Subcutaneous adipose tissue (tissue), 4 donors: ENCODE data around the gene VAV2. TPM values are rescaled to one million over a fixed set of nuclear protein-coding genes. Genes with fewer than 3 reads are reported as not detected.

Experiments
- total RNA-seq, 4 donors: library from RNA; depleted of rRNA; stranded (reverse); fragments of >200 nt; gene quantifications; one replicate each; pipeline ENCODE4 v1.1.0, GENCODE V29; 2016
- TF ChIP-seq, protein P1 (sequence below): fragments of 450-650 bp; IDR thresholded peaks from one replicate; pipeline ENCODE4 v1.5.1; 2016; ENCODE audit warnings: low read depth, mild to moderate bottlenecking, control low read depth, antibody characterized with exemption, moderate library complexity

VAV2 gene
- total RNA-seq, 4 donors from 2014 or later: 3.6 to 6.8 (median 4.8) TPM

DNA sequence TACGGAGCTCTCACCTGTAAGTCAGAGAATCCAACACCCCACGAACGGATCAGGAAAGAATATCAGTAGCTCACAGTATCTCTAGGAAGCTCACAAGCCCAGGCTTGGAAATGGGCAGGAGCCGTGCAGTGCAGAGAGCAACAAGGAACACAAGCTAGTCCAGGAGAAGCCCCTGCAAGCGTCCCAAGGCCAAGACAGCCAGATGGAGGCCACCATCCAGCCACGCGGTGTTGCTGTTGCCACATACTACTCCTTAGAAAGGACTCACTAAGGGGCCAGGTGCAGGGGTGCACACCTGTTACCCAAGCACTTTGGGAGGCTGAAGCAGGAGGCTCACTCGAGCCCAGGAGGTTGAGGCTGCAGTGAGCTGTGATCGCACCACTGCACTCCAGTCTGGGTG lies 15.4 kb upstream of the VAV2 start:
- TF ChIP-seq, protein P1, sequence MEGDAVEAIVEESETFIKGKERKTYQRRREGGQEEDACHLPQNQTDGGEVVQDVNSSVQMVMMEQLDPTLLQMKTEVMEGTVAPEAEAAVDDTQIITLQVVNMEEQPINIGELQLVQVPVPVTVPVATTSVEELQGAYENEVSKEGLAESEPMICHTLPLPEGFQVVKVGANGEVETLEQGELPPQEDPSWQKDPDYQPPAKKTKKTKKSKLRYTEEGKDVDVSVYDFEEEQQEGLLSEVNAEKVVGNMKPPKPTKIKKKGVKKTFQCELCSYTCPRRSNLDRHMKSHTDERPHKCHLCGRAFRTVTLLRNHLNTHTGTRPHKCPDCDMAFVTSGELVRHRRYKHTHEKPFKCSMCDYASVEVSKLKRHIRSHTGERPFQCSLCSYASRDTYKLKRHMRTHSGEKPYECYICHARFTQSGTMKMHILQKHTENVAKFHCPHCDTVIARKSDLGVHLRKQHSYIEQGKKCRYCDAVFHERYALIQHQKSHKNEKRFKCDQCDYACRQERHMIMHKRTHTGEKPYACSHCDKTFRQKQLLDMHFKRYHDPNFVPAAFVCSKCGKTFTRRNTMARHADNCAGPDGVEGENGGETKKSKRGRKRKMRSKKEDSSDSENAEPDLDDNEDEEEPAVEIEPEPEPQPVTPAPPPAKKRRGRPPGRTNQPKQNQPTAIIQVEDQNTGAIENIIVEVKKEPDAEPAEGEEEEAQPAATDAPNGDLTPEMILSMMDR: no peak

DNA sequence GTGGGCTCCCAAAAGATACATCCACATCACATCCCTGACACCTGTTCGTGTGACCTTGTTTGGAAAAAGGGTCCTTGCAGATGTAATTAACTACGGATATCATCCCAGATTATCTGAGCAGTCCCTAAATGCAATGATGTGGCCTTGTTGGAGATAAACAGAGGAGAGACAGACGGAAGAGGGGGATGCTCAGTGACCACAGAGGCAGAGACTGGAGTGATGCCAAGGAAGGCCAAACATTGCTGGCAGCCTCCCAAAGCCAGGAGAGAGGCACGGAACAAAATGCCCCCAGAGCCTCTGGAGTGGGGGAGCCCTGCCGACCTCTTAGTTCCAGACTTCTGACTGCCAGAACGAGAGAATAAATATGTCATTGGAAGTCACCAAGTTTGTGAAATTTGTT lies 15.0 kb upstream of the VAV2 start:
- TF ChIP-seq, protein P1: no peak

DNA sequence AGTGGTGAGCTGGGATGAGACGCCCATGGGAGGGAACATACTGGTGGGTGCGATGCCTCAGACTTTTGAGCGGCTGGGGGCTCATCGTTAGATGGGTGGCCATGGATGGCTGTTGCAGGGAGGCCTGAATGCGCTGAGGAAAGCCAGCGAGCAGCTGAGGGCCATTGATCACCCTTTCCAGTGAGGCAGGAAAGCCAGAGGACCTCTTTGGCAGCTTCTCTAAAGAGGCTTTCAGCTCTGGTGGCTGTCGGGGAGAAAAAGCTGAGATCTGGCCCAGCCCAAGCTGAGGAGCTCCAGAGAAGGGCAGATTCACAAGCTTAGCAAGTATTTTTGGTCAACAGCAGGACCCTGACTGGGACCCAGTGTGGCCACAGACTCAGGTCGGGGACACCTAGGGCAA lies 13.3 kb upstream of the VAV2 start:
- TF ChIP-seq, protein P1: no peak

DNA sequence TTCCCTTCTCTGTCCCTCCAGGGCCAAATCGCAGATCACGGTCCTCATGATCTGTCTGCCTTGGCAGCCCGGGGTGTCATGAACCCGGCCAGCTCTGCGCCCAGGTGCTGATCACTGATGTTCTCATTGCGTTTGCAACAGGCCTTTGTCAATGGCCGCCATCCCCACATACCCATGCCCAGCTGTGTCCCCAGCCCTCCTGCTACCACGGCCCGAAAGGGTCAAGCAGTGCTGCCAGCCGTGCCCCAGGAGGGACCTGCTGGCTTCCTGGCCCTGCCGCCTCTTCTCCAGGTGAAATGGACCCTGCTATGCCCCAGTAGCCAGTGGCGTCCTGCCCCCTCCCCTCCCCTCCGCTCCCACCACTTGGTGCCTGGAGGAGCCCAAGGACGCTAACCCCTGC lies 12.8 kb upstream of the VAV2 start:
- TF ChIP-seq, protein P1: no peak

DNA sequence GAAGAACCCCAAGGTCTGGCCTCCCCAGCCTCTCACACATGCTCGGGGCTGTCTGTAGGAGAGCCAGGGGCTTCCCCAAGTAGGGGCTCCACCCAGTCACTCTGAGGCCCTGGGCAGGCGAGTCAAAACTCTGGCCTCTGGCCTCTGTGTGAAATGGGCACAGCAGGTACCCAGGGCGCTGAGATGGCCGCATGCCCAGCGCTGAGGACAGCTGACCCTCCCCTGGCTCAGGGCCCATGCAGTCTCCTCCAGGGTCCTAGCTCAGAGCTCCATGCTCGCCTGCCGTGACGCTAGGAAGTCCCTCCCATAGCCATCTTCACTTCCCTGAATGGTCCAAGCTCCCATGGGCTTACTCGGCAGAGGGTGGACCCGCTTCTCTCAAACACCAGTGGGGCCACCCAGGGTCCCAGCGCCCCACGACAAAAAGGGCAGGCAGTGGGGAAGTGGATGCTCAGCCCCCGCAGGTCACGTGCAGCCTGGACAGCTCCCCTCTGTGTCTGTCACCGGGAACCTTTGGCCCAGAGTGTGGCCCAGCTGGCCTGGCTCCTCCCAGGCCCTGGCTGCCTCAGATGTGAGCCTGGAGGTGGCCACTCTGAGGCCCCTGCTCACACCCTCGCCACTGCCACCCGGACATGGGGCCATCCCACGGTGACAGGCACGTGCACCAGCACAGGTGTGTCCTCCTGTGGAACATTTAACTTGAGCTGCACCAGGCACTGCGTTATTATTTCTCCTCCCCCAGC lies 12.2 kb upstream of the VAV2 start:
- TF ChIP-seq, protein P1: no peak

DNA sequence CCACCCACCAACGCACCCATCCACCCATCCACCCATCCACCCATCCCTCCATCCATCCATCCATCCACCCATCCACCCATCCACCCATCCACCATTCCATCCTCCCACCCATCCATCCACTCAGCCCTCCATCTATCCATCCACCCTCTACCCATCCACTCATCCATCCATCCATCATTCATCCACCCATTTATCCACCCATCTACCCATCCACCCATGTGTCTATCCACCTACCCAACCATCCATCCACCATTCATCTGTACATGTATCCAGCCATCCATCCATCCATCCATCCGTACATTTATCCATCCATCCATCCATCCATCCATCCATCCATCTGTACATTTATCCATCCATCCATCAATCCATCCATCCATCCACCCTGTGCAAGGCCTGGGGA lies 11.1 kb upstream of the VAV2 start:
- TF ChIP-seq, protein P1: no peak

DNA sequence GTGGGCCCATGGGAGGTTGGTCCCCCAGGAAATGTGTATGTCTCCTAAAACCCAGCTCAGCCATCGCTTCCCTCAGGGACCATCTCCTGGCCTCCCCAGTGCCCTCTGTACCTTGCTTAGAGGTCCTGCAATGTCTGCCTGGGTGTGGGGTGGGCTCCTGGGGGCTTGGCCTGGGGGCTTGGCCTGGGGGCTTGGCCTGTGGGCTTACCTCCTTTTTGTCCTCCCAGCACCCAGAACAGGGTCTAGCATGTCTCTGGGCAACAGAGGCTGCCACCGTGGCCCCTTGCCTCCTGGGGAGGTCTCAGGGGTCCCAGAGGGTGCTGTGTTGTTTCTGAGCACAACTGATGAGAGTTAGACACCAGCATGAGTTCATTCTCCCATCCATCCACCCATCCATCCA lies 10.7 kb upstream of the VAV2 start:
- TF ChIP-seq, protein P1: no peak
